NT2/D1 (cell line): ENCODE measurements around the gene VSIG10.

Experiments used
- DNase-seq: peaks from one replicate; pipeline ENCODE4 v3.0.0-alpha.2; 2011; ENCODE audit warnings: low read depth, low spot score
- H3K27me3 ChIP-seq: 2 replicates; pipeline ENCODE4 v1.6.0; 2011; ENCODE audit warnings: mild to moderate bottlenecking; ENCODE audit not compliant: insufficient read length, insufficient read depth
- H3K36me3 ChIP-seq: 2 replicates; pipeline ENCODE4 v1.6.1; 2011; ENCODE audit warnings: mild to moderate bottlenecking, low read length, mixed read lengths; ENCODE audit not compliant: insufficient read depth, insufficient read length
- H3K4me1 ChIP-seq: 2 replicates; pipeline ENCODE4 v1.5.1; 2011; ENCODE audit not compliant: insufficient read depth, insufficient read length
- H3K4me3 ChIP-seq: 2 replicates; pipeline ENCODE4 v1.5.1; 2011; ENCODE audit warnings: low read depth; ENCODE audit not compliant: insufficient read length
- H3K9ac ChIP-seq: 2 replicates; pipeline ENCODE4 v1.6.0; 2011; ENCODE audit warnings: low read depth; ENCODE audit not compliant: insufficient read length
- H3K9me3 ChIP-seq: 2 replicates; pipeline ENCODE4 v1.5.1; 2011; ENCODE audit warnings: mild to moderate bottlenecking, low read length; ENCODE audit not compliant: insufficient read depth
- SUZ12 ChIP-seq: IDR thresholded peaks from 2 replicates; pipeline ENCODE4 v1.6.1; 2011; ENCODE audit not compliant: insufficient read length, insufficient read depth; ENCODE audit errors: extremely low read depth
- YY1 ChIP-seq: IDR thresholded peaks from 2 replicates; pipeline ENCODE4 v1.6.1; 2011; ENCODE audit not compliant: insufficient read length, insufficient read depth
- ZNF274 ChIP-seq: IDR thresholded peaks from 2 replicates; pipeline ENCODE4 v1.6.1; 2011; ENCODE audit warnings: mild to moderate bottlenecking, low read depth, low read length

The VSIG10 gene

GRCh38 chr12:118059341-118060191, 44.2 kb downstream of the VSIG10 start:
- Histone ChIP-seq H3K9me3 (no peaks in the 10 kb centered on the region; the same call in 1 of the 2 replicates), H3K4me1 (no peaks in the 10 kb centered on the region), H3K27me3 (no peaks in the 10 kb centered on the region), H3K4me3 (peak overlapping the region; percentile 82), H3K36me3 (peaks cover 6% of the 10 kb centered on the region), H3K9ac (peak overlapping the region; percentile 96)
- no peak for TF ChIP-seq ZNF274
- no peak for TF ChIP-seq SUZ12
- TF ChIP-seq YY1, result no peak
- DNase-seq, result no peak

- no peaks in the 10 kb centered on the region; the same call in 1 of the 2 replicates for H3K9me3 ChIP-seq
- no peaks in the 10 kb centered on the region for H3K4me1 ChIP-seq
- H3K36me3 ChIP-seq, result peaks cover 7% of the 10 kb centered on the region
- TF ChIP-seq ZNF274 (no peak), SUZ12 (no peak), YY1 (no peak)
- no peak for DNase-seq
- H3K9ac ChIP-seq, result no peak overlapping the region
- H3K4me3 ChIP-seq, result no peak overlapping the region
- no peaks in the 10 kb centered on the region for H3K27me3 ChIP-seq
Observed at GRCh38 chr12:118058881-118059280, 44.9 kb downstream of the VSIG10 start.

- DNase-seq, result no peak
- no peaks in the 10 kb centered on the region; the same call in 1 of the 2 replicates for H3K9me3 ChIP-seq
- H3K27me3 ChIP-seq, result no peaks in the 10 kb centered on the region
- TF ChIP-seq ZNF274 (no peak), SUZ12 (no peak), YY1 (no peak)
- H3K4me1 ChIP-seq, result no peaks in the 10 kb centered on the region
- no peak overlapping the region for H3K4me3 ChIP-seq
- H3K36me3 ChIP-seq, result peaks cover 7% of the 10 kb centered on the region
- no peak overlapping the region for H3K9ac ChIP-seq
Observed at GRCh38 chr12:118058227-118058626, 45.6 kb downstream of the VSIG10 start.

- no peak overlapping the region for H3K4me3 ChIP-seq
- no peaks in the 10 kb centered on the region; the same call in 1 of the 2 replicates for H3K9me3 ChIP-seq
- no peaks in the 10 kb centered on the region for H3K27me3 ChIP-seq
- H3K36me3 ChIP-seq, result peaks cover 18% of the 10 kb centered on the region
- H3K9ac ChIP-seq, result no peak overlapping the region
- H3K4me1 ChIP-seq, result no peaks in the 10 kb centered on the region
- TF ChIP-seq ZNF274 (no peak), SUZ12 (no peak), YY1 (no peak)
- DNase-seq, result no peak
Observed at GRCh38 chr12:118055865-118056773, 47.7 kb downstream of the VSIG10 start.

- Histone ChIP-seq H3K9ac (no peak overlapping the region), H3K9me3 (no peaks in the 10 kb centered on the region; the same call in 1 of the 2 replicates), H3K36me3 (peaks cover 26% of the 10 kb centered on the region), H3K27me3 (no peaks in the 10 kb centered on the region), H3K4me1 (no peaks in the 10 kb centered on the region), H3K4me3 (no peak overlapping the region)
- no peak for DNase-seq
- TF ChIP-seq YY1 (no peak), SUZ12 (no peak), ZNF274 (no peak)
Observed at GRCh38 chr12:118055144-118055557, 48.7 kb downstream of the VSIG10 start.

GRCh38 chr12:118053071-118053985, 50.5 kb downstream of the VSIG10 start:
- H3K9ac ChIP-seq, result no peak overlapping the region
- H3K9me3 ChIP-seq, result no peaks in the 10 kb centered on the region; the same call in 1 of the 2 replicates
- no peak for TF ChIP-seq YY1
- no peak for TF ChIP-seq ZNF274
- TF ChIP-seq SUZ12, result no peak
- no peaks in the 10 kb centered on the region for H3K4me1 ChIP-seq
- DNase-seq, result no peak
- peaks cover 40% of the 10 kb centered on the region for H3K36me3 ChIP-seq
- H3K4me3 ChIP-seq, result no peak overlapping the region
- no peaks in the 10 kb centered on the region for H3K27me3 ChIP-seq
